ENCODE measurements around the gene TRPM4.

- TF ChIP-seq CTCF (IDR thresholded peaks at IDR 0.05) (no peak), POLR2A (IDR thresholded peaks at IDR 0.05) (no peak), POLR2AphosphoS5 (IDR thresholded peaks at IDR 0.05) (no peak)
Measured at GRCh38 chr19:49111218-49111998, 46.2 kb upstream of the TRPM4 start.

Measured in suprapubic skin (tissue), 4 donors.